Effector CD4-positive, alpha-beta T cell (primary cell): ENCODE results near the gene CREB3.

ENCODE experiments used
- DNase-seq: peaks from one replicate; pipeline ENCODE4 v3.0.0-alpha.2; 2020

CREB3 gene

GRCh38 chr9:35702696-35703095 is 29.8 kb upstream of the CREB3 start:
- no peak for DNase-seq

- no peak for DNase-seq
These were observed 28.4 kb upstream of the CREB3 start for GRCh38 chr9:35703906-35704672.

- DNase-seq, result no peak
These were observed 27.1 kb upstream of the CREB3 start for GRCh38 chr9:35705372-35705771.

GRCh38 chr9:35705836-35706430 is 26.5 kb upstream of the CREB3 start:
- no peak for DNase-seq

GRCh38 chr9:35706951-35707350 is 25.5 kb upstream of the CREB3 start:
- no peak for DNase-seq

- DNase-seq, result no peak
These were observed 24.3 kb upstream of the CREB3 start for GRCh38 chr9:35708146-35708545.

GRCh38 chr9:35710818-35711500 is 21.5 kb upstream of the CREB3 start:
- no peak for DNase-seq

- DNase-seq, result no peak
These were observed 20.7 kb upstream of the CREB3 start for GRCh38 chr9:35711501-35712428.

- DNase-seq, result no peak
These were observed 19.6 kb upstream of the CREB3 start for GRCh38 chr9:35712762-35713400.

- no peak for DNase-seq
These were observed 18.9 kb upstream of the CREB3 start for GRCh38 chr9:35713578-35713977.

- DNase-seq, result no peak
These were observed 18.3 kb upstream of the CREB3 start for GRCh38 chr9:35714123-35714522.

- DNase-seq, result no peak
These were observed 17.8 kb upstream of the CREB3 start for GRCh38 chr9:35714579-35715252.

- DNase-seq, result no peak
These were observed 16.2 kb upstream of the CREB3 start for GRCh38 chr9:35716230-35716629.

GRCh38 chr9:35717132-35717870 is 15.2 kb upstream of the CREB3 start:
- DNase-seq, result no peak

GRCh38 chr9:35718721-35719511 is 13.6 kb upstream of the CREB3 start:
- no peak for DNase-seq

- no peak for DNase-seq
These were observed 12.9 kb upstream of the CREB3 start for GRCh38 chr9:35719546-35719945.

- no peak for DNase-seq
These were observed 9.0 kb upstream of the CREB3 start for GRCh38 chr9:35723426-35723825.

GRCh38 chr9:35723908-35724307 is 8.6 kb upstream of the CREB3 start:
- no peak for DNase-seq

- no peak for DNase-seq
These were observed 7.1 kb upstream of the CREB3 start for GRCh38 chr9:35725362-35725761.

- no peak for DNase-seq
These were observed 5.5 kb upstream of the CREB3 start for GRCh38 chr9:35726931-35727330.
